ENCODE measurements around the gene GSDME.

The GSDME gene

DNA sequence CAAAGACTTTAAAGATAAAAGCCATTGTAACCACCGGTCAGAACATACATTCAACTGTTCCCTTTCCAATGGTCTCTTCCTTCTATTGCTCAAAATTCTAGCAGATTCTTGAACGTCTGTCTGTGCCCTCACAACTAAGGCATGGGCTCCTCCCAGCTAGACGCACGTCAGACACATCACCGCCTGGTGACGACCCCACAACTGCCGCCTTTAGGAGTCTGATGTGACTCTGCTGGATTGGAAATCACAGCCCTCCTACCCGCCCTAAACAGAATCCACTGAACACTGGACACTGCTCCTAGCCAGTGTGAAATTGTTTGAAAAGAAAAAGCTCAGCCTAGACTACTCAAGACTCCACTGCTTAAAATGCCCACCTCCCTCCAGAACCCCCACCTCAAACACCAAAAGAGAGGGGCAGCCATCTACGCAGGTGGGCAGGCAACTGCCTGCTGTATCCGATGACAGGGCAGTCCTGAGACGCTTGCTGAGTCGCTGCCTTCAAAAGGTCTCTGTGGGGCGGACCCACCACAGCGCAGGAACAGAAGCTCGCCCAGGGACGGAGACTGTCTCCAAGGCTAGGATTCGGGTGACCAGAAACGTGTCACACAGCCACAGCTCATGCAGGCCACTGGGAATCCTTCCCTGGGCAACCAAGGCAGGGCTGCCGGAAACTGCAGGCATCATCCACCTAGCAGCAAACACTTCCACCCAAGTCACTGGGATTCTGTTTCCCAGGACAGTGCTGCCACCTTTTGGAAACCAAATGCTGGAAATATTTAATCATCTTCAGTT, 34.7 kb downstream of the GSDME start:
- DNase-seq (ENCODE audit: low spot score): no peak

DNA sequence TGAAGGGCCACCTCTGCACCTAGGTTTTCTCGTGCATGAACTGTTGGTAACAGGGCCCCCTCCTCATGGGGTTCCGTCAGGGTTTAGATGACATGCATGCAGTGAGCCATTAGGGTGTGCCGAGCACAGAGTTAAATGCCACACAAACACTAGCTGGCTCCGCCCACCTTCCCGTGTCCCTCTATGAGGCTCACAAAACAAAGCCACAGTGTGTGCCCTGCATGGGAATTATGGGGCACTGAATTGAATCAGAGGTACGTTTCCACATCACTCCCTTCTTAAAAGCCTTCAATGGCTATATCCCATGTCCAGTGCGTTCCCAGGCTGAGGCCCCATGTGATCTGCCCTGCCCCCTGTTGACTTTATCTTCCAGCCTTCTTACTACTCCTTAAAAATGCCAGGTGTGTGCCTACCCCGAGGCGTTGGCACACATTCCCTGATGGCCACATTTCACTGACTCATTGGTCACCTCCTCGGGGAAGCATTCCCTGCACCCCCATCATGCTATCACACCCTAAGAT, 35.7 kb downstream of the GSDME start:
- DNase-seq (ENCODE audit: low spot score): no peak

DNA sequence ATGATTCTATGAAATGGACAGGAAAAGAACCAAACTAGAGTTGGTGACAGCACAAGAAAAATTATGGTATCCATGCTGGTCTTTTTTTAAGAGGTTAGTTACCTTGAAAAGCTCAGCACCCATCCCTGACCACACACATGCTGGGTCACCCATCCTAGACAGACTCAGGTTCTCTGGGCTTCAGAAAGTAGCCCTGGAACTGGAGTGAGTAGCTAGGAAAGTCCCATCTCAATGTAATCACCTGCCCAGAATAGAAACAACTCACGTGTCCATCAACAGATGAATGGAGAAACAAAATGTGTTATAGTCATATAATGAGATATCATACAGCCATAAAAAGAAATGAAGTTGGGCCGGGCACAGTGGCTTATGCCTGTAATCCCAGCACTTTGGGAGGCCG, 37.0 kb downstream of the GSDME start:
- DNase-seq (ENCODE audit: low spot score): no peak

DNA sequence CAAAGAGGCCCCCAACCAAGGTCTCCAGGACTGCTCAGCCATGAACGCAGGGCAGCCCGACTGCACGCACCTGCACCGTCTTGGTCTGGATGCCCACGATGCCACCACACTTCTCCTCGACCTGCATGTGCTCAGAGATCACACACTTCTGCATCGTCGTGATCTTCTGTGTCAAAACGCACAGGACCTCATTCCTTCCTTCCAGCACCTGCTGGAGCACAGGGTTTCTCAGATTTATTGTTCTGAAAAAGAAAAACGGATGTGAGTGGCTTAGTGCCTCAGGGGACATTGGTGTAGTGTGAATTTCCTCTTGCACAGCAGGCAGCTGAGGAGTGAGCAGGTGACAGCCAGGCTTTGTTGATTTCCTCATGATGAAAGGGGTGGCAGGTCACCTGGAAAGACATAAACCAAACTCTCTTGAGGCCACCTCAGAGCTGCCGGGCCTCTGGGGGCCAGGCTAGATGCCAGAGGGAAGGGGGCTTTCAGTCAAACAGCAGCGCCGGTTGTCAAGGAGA, 38.2 kb downstream of the GSDME start:
- no peak for DNase-seq (ENCODE audit: low spot score)

DNA sequence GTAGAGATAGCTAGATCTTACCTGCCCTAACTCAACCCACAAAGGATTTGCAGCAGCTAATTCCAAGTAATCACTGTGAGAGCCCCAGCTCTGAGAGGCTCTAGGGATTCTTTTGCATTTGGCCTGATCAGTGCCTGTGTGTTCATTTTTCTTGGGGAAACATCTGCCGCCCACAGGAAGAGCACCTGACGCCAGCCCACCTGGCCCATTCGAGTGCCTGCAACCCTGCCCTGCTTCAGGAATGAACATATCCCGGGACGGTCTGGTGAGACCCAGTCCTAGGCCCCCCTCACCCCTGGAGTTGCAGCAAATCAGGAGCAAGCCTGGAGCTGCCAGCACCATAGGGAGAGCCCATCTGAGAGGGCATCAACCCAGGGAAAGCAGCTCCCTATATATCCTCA, 38.8 kb downstream of the GSDME start:
- no peak for DNase-seq (ENCODE audit: low spot score)

DNA sequence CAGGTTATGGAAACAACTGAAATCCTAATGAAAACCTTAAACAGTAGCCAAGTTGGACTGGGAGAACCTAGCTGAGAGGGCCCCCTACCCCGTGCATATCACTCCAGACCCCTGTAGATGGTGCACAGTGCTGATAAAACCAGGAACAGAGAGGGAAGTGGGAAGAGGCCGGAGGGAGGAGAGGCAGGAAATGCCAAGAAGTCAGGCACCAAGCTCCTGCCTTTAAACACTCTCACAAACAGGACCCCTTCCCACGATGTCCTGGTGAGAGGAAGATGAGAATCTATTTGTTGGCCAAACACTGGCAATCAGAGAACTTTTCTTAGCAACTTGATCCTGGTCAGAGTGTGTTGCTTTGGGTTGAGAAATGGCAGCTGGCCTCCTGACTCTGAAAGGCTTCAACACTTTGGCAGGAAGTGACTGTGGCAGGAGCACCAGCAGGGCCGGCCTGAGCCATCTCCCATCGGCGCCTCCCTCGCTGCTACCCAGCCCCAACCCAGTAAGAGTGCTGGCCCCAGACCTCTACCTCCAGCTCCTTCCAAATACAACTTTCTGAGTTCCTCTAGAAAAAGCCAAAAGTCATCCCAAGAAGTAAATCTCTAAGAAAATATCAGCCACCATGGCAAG, 39.5 kb downstream of the GSDME start:
- DNase-seq (ENCODE audit: low spot score): no peak

DNA sequence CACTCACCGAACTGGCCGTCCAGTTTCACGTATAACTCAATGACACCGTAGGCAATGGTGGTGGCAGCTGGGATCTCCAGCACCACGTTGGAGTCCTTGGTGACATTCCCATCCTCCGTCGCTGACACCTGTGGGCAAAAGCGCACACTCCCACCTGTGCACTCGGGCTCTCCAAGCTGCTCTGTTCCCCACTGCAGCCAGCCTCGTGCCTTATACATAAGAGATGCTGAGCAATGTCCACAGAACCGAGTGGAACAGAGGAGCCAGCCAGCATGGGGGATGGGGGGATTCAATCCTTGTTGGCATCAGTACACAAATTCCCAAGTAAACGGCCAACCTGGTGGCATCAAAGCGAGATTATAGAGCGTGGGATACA, 40.0 kb downstream of the GSDME start:
- no peak for DNase-seq (ENCODE audit: low spot score)

DNA sequence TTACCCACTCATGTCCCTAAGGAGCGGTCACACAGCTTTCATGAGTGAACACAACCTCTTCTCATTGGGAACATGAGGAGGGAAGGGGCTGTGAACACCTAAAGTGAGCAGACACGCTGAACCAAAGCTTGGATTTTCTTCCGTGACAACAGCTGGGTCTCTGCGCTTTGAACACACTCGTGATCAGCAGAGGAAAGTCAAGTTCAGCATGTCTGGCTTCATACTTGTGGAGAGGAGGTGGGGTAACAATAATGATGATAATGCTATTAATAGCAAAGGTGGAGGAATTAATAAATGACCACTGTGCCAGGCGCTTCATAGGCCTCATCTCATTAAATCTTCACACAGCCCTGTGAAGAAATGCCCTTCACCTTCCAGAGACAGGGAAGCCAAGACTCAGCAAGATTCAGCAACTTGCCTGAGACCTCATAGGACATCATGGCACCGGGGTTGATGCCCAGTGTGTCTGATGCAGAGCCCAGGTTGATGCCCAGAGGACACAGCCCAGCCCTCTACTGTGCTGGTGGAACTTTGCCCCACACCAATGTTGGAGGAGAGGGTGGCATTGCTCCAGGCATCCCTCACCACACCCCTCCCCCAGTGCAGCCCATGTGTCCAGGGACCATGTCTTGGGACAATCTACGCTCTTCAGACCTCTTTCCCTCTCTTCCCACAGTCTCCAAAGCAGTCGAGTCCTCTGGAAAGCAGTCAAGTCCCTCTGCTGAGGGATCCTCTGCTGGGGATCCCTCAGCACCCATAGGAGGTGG, 40.6 kb downstream of the GSDME start:
- DNase-seq (ENCODE audit: low spot score): no peak

DNA sequence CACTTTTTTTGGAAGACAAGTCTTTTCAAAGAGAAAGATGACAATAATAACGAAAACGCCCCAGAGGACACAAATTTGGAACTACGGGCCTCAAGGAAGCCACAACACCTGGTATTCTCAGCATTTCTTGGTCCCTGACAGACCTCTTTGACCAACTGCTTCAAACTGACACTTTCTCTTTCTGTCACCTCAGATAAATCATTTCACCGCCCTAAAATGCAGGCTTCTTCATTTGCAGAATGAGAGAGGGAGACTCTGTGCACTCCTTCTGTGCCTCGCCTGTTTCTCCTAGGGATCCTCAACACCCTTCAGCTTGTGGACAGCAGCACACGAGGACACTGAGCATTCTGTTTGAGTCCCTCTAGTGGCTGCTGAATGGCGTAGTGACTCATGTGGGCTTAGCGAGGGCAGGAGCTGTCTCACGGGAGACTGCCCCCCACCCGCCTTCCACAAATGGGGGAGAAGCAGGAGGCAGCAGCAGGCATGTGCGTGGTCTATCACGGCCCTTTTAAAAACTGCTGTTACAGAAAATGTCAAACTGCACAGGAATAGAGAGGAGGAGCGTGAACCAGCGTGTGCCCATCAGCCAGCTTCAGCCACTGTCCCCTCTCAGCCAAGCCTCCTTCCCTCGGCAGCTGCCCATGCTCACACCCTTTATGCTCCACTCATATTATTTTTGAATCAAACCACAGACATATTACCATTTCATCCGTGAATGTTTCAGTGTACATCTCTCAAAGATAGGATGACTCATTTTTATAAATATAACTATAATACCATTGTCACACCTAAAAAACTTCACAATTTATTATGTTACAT, 41.4 kb downstream of the GSDME start:
- no peak for DNase-seq (ENCODE audit: low spot score)

DNA sequence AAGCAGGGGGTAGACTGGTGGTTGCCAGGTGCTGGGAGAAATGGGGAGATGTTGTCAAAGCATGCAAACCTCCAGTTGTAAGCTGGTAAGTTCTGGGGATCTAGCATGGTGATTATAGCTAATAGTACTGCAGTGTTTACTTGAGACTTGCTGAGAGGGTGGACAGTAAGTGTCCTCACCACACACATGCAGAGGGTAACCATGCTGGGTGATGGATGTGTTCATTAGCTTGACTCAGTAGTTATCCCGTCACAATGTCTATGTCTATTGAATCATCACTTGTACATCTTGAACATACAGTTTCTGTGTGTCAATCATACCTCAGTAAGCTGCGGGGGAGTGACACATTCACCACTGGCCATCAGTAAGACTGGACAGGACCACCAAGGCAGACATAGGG, 42.1 kb downstream of the GSDME start:
- no peak for DNase-seq (ENCODE audit: low spot score)

DNA sequence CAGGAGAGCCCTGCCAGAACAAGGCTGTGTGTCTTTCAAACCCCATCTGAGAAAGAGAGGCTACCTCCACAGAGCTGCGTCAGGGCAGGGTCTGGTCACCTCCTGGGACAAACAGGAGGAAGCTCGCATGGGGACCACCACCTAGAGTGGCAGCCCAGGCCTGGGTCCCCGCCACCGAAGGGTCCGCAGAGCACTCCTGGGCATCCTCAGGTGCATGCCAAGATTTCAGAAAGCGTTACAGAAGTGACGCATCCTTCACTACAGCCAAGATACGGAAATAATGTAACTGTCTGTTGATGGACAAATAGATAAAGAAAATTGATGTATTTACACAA, 42.6 kb downstream of the GSDME start:
- DNase-seq (ENCODE audit: low spot score): no peak

DNA sequence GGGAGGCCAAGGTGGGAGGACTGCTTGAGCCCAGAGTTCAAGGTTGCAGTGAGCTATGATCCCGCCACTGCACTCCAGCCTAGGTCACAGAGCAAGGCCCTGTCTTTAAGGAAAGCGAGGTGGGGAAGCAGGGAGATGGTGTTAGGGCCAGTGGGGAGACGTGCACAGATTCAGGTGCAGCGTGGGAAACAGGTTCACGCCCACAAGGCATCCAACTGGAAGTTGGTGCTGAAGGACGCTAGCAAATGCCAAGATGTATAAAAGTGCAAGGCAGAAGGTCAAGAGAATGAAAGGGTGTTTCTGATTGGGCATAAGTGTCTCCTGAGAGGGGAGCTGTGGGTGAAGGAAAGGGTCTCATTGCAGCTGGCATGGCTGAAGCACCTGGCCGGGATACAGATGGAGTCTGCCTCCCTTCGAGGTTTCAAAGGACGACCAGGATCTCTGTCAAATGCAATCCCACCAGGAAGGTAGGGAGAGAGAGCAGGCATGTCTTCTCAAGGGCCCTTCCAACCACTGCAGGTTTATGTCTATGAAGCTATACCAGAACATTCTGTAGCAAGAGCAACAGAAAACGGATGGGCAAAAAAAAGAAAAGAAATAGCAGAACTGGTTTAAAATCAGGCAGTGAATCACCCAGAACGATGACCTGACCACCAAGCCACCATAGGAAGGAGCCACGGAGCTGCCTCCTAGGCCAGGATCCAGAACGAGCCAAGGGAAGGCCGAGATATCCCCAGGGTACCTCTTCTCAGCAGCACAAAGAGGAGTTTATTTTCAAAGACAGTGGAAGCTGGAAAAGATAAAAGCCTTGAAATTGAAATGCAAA, 43.2 kb downstream of the GSDME start:
- DNase-seq (ENCODE audit: low spot score): no peak

DNA sequence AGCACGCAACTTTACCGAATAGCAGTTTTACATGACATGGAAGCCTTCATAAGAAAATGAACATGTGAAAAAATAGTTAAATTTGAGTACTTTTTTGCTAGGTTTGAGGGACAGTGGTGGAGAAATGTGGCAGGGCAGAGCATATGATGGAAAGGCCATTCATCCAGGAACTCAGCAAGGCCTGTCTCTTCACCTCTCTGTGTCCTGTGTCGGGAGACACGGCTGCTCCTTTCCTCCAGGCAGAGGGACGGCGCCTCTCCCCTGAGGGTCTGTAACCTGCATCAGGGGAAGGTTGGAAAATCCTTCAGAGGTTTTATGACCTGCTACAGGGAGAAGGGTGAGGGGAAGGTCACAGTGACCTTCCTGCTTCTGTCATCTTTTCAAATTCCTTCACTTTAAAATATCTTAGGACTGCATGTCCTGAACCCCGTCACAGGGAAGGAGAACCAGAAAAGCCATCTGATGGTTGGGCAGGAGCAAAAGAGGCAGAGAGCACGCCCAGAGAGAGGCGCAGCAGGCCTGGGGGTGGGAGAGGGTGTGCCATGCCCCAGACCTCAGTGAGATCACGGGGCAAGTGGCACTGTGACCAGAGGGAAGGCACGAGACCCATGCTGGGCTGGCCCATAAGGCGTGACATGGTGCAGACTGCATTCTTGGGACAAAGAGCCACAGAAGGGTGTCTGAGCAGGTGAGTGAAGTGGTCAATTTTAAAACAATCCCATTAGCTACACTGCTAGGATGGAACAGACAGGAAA, 44.0 kb downstream of the GSDME start:
- no peak for DNase-seq (ENCODE audit: low spot score)

DNA sequence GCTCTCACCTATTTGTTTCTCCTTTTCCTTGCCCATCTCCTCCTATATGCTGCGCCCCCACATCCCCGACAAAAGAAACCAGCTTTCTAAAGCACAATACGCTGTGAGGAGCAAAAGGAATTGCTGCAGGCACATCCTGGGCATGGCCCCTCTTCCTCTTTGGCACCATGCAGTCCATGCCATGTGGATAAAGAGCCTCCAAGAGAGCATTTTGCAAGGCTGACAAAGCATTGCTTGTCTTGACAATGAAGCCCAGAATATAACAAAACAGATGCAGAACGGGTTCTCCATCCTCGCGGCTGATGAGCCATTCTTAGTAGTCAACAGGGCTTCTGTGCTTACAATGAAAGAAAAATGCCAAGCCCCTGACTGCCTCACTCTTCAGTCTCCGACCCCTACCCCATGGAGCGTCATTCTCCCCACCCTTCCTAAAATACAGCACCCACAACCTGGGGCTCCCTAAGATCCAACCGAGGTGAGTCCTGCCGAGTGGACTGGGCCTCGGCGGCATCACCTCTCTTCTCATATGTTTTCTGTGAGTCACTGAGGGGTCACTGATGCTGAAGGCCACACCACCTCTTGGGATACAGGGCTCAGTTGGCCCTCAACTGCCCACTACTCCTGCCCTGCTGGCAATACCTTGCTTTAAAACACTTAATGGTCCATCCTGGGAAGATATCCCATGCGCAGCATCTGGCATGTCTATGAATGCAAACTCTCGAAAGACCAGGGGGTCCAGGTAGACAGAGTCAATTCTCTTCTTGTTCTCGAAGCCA, 47.5 kb downstream of the GSDME start:
- peak; percentile 17 for DNase-seq (ENCODE audit: low spot score)

DNA sequence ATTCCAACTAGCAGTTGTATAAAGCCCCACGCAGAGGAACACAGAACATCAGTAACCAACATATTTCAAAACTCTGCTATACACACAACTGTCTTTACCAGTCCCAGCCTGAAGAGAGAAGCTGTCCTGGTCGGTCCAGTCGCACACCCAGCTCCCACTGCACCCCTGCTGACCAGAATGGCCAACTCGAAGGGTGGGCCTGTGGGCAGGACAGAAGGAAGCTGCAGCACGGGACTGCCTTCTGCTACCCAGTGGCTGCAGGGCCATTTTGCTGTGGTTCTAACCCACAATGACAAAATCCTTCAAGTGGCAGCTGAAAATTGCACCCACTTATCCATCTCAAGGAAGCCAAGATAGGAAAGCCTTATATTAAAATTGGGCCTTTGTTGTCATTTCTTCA, 48.2 kb downstream of the GSDME start:
- peak; percentile 20 for DNase-seq (ENCODE audit: low spot score)

DNA sequence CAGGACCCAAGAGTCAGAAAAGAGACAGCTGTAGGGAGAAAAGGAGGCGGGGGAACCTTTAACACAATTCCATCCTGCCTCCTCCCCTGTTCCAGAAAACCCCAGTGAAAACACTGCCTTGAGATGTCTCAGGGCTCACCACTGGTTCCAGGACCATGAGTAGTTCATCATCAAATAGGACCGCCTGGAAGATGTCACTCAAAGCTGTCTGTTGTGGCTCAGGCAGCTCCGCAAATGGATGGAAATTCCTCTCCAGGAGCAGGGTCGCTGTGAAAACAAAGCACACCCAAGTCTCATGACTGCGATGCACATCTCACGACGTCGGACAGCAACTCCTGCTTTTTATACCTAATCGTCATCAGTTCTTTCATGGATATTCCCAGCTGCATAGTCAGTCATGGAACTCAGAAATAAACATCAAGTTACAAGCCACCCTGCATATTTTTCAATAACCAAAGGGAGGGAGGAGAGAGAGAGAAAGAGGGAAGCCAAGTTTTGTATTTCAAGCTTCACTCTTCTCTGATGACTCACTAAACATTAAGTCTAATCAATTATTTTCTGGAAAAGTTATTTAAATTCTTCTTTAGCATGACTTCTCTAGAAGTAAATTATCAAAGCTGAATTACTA, 49.2 kb downstream of the GSDME start:
- no peak for DNase-seq (ENCODE audit: low spot score)

DNA sequence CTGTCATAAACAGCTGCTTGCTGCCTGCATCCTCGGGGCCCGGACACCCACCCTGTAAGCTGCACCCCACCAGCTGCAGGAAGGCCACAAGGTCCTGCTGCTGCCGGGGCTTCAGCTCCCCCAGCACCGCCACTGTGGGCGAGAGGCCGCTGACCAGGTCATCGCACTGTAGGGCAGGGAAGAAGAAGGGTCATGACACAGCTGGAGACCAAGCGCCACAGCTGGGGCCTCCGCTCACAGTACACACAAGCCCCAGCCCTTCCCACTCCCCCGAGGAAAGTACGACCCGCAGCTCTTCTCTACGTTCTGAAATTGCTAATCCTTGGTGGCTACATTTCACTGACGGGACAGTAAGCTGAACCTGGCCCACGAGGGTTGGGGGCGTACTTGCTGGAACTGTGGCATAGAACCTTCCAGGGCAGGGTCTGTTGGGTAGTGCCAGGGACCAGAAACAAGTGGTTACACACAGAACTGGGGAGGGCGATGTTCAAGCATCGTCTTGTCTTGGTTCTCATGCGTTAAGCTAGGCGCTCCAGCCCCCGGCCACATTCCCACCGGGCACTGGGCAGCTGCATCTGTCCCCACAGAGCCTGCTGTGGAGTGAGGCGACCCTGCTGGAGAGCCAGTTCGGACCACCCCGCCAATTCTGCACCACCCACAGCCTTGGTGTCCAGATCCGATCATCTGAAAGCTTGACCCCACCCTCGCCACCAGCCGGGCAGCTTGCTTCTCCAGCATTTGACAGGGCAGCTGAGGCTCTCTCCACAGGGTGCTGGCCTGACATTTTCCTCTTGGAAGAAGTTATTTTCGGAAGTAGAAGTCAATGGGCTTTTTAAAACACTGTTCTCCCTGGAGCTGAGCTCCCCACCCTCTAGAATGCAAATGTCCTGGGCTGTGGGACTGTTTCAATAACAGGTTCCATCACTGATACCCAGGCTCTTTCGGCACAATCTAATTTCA, 50.8 kb downstream of the GSDME start:
- no peak for DNase-seq (ENCODE audit: low spot score)

DNA sequence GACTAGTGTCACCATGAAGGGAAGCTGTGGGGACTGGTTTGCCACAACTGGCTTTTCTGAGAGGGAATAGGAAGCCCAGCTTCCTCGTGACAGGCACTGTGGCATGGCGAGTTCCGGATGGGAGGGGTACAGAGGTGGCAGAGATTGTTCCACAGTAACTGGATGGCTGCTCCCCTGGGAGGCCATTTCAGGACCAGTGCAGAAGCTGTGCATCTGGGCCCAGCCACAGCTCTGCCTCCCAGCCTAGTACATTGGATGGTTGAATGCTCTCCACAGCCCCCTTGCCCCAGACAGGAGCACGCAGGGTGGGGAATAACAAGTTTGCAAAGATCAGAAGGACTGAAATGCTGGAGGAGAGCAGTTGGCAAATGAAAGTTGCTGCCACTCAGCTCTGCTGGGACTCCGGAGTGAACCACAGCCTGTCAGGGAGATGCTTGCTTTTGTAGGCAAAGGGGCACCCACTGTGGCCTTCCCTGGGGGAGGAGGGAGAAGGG, 51.8 kb downstream of the GSDME start:
- DNase-seq (ENCODE audit: low spot score): no peak
